SK-N-MC (cell line): Measurements from ENCODE around the gene MAP3K7.

ENCODE experiments used
- EZH2 ChIP-seq: fragments of 200-600 bp; sonication (generic); IDR thresholded peaks from one replicate; pipeline ENCODE4 v1.6.1; 2017; ENCODE audit warnings: antibody characterized with exemption
- POLR2AphosphoS5 ChIP-seq: IDR thresholded peaks from 2 replicates; pipeline ENCODE4 v1.6.1; 2012; ENCODE audit warnings: mild to moderate bottlenecking, low read depth, low read length, borderline replicate concordance

- no peak for TF ChIP-seq EZH2
- TF ChIP-seq POLR2AphosphoS5 = no peak
Observed at GRCh38 chr6:90569223-90569622, 17.6 kb downstream of the MAP3K7 start.
